ENCODE measurements around the gene PEPD.

Gene PEPD

GRCh38 chr19:33472691-33473652 is 48.6 kb downstream of the PEPD start:
- no peak for DNase-seq (ENCODE audit: low read depth)

- no peak for DNase-seq (ENCODE audit: low read depth)
These were observed 49.4 kb downstream of the PEPD start for GRCh38 chr19:33472226-33472625.

- DNase-seq (ENCODE audit: low read depth), result no peak
These were observed 50.2 kb downstream of the PEPD start for GRCh38 chr19:33471111-33471996.

DNA sequence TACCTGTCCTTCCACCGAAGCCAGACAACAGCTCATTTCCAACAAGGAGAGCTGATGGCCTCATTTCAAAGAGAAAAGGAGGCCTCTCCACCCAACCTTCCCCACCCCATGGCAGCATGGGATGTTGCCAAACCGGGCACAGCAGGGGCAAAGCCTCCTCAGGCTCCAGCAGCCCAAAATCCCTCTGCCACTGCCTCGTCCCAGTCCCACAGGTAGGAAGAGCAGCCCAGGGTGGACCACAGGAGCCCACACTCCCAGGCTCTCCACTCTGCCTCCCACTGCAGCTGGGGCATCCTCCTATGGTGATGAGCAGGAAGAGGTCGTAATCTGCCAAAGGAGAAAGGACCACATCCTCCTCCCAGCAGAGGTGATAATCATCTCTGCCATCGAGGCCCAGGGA is 50.9 kb downstream of the PEPD start:
- no peak for DNase-seq (ENCODE audit: low read depth)

GRCh38 chr19:33470040-33470330 is 51.6 kb downstream of the PEPD start:
- DNase-seq (ENCODE audit: low read depth), result no peak

- DNase-seq (ENCODE audit: low read depth), result no peak
These were observed 52.2 kb downstream of the PEPD start for GRCh38 chr19:33469171-33470039.

DNA sequence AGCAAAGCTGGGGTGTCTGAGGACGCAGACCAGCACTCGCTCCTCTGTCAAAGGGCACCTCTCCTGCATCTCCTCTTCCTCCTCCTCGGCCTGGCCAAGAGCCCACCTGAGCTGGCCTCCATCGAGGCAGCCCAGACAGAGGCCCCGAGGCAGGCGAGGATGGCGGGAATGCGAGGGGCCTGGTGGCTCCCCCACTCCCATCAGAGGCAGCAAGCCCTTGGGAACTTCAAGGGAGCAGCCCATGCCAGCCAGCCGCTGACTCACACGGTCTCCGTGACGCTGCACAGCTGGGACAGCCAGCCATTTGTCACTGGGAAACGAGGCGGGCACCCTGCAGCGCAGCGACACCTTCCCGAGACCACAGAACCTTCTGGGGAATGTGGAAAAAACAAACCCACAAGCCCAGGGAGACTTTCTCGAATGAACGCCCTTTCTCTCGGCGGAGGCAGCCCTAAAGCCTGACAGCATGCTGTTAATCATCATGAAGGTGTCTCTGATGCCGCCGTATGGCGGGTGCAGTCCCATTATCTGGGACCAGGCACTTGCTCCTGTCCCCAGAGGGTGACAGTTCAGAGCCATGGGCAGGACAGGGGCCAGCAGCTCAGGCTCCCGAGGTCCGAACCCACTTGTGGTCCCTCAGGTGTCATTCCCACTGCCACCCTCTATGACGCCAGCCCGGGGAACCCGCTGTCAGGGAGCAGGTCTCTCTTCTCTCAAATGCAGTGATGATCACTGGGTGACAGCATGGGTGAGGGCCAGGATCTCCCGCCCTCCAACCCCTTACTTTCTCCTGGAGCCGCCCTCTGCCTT is 53.0 kb downstream of the PEPD start:
- no peak for DNase-seq (ENCODE audit: low read depth)

- no peak for DNase-seq (ENCODE audit: low read depth)
These were observed 53.7 kb downstream of the PEPD start for GRCh38 chr19:33467851-33468250.

DNA sequence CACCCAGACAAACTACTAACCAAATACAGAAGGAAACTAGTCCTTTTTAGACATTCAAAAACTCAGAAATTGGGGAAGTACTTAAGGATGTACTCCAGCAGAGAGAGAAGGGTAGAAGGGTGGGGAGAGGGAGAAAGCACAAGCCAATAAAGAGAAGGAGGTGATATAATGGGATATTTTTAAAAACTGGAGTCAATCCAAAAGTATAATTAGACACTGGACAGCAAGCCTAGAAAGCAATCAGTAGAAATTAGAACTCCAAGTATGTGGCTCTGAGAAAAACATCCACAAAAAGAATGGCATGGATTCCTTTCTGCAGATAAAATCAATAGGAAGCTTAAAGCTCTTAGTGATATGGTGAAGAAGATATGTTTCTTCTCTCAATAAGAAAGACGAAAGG is 55.8 kb downstream of the PEPD start:
- no peak for DNase-seq (ENCODE audit: low read depth)

DNA sequence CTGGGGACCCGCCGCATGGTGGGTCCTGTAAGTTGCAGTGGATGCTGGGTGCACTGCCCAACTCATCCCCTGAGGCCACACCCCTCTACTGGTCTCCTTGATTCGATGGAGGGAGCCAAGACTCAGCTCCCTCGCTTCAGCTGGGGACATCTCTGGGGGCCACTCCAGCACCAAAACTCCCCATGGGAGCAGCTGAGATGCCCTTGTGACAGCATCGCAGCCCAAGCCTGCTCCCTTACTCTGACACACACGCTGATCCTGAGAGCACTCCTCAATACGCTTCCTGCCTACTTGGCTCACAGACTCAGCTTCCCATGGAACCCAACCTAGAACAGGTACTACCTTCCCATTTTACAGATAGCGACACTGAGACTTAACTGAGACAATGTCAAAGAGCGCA is 56.2 kb downstream of the PEPD start:
- no peak for DNase-seq (ENCODE audit: low read depth)

DNA sequence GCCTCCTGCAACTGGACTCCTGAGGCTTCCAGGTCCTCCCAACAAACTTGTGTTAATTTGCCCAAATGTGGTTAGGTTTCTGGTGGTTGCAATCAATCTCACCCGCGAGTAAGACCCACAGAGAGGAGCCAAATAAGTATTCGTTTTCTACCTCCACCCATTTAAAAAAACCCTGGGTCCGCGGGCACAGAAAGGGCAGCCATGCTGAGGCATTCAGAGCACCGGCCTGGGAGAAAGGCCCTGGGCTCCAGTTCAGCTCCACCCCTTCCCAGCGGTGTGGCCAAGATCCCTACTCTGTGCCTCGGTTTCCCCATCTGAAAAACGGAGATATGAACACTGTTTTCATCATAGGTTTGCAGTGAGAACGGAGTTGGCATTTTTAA is 56.9 kb downstream of the PEPD start:
- DNase-seq (ENCODE audit: low read depth), result no peak

DNA sequence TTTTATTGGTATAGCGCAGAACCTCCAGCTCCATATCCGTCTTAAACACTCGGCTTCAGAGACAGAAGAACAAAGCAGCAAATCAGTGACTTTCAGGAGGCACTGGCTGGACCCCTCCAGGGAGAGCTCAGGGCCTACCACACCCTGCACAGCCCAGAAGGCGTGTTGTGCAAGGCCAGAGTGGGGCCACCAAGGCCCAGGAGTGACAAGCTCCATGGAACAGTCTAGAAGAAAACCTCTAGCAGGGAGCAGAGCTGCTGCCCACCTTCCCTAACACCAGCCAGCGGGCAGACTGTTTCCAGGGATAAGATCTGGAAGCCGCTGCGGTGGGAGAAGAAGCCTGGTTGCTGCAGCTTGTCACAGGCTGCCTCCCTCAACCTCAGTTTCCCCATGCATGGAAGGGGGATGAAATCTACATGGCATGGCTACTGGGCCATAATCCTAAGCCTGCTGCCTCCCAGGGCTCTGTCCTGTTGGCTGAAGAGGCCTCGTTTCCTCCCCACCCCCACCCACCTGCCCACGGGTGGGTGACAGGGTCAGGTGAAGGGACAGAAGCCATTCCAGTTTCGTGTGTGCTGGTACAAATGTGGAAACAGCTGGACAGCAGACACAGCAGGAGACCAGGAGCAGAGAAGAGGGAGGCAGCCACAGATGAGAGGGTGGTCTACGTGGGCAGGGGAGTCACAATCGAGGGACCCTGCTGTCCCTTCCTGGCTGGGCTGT is 57.4 kb downstream of the PEPD start:
- DNase-seq (ENCODE audit: low read depth), result no peak

DNA sequence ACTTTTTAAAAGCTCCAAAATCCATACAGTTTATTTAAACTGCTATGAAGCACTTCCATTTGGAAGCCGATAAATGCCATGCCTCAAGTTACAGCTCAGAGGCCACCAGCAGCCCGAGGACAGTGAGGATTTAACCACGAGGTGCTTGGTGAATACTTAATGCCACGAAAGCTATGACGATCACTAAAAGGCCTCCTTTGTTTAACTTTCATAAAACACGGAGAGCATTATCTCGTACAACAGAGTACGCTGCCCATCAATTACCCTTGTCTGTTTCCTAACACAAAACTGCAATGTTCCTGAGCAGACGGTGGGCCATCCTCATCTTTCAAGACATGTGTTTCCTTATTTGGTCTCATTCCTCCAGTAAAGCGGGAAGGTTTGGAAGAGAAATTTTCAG is 58.4 kb downstream of the PEPD start:
- DNase-seq (ENCODE audit: low read depth), result no peak

DNA sequence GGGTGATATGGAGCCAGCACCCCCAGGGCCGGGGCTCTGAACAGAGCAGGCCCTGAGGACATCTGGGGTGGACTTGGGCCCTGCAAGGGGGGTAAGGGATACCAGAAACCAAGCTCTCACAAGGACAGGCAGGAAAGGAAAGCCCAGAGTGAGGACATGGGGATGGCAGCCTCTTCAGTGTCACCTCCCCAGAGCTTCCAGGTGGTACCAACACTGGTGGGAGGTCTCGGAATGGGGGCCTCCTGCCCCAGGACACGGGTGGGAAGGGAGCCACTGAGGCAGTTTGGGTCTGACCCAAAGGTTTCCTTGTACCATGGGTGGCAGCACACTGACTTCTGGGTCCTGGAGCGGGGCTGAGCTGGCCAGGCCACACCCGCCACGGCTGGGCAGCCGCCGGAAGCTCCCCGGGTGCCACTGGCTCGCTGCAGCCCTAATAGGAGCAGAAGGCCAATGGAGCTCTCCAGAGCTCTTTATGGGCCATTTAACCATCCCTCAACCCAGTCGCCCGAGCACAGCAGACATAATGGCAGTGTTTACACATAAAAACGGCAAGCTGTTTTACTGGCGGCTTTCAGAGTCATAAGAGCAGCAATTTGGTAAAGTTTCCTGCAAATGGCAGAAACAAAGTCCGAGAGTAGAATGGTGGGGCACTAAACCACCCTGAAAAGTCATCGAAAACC is 59.3 kb downstream of the PEPD start:
- DNase-seq (ENCODE audit: low read depth), result no peak

DNA sequence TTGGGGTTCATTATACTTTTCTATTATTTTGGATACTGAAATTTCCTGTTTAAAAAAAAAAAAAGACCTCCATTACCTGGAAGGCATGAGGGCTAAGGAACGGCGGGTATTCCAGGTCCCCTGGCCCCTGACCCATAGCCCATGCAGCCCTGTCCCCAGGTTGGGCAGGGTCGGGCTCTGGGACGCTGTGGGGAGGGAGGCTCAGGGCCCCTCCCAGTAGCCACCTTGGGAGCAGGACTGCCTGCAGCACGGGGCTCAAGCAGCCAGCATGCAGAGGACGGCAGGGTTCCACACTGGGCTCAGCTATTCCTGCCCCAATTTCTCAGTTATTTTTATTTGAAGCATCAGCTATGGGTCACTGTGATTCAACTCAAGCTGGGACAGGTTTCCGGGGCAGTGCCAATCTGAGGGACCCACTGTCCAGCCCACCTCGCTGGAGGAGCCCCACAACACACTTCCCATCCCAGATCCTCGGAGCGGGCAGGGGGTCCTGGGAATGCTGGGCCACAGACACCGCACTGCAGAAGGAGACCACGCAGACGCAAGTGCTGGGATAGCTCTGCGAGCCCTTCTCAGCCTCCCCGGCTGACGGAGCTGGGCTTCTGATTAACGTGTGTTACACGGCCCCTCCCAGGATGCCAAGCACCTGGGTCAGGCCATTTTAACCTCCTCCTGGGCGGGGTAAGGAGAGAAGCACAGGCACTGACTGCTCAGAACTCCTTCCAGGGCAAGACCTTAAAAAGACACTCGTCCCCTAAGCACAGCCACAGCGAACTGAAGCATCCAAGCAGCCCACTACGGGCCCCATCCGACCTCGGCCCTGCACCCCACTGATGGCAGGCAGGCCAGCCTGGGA is 60.1 kb downstream of the PEPD start:
- no peak for DNase-seq (ENCODE audit: low read depth)

DNA sequence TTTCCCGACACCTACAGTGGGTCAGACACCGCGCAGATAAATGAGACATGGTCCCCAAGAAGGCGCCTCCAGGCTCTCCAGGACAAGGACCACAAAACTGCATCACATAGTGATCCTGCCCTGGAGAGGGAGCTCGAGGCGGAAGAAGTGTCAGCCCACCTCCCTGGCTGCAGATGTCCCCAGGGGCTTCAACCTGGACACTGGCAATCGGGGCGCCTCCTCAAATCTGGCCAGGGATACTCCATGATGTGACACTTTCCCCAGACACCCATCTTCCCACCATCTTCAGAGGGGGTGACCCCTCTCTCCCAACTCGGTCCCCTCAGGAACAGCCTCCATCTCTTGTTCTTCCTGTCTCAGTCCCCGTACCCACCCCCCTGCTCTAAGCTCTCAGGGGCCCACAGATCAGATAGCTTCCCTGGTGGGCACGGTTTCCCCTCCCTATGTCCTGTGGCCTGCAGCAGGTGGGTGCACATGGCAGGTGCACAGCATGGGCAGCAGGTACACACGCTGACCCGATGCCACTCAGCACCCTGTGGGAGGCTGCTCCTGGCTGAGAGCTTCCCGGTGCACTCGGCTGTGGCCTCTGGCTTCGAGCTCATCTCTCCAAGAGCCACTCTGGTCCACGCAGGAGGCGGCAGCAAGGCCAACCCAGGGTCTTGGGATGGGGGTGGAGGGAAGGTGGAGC is 61.2 kb downstream of the PEPD start:
- DNase-seq (ENCODE audit: low read depth), result no peak

DNA sequence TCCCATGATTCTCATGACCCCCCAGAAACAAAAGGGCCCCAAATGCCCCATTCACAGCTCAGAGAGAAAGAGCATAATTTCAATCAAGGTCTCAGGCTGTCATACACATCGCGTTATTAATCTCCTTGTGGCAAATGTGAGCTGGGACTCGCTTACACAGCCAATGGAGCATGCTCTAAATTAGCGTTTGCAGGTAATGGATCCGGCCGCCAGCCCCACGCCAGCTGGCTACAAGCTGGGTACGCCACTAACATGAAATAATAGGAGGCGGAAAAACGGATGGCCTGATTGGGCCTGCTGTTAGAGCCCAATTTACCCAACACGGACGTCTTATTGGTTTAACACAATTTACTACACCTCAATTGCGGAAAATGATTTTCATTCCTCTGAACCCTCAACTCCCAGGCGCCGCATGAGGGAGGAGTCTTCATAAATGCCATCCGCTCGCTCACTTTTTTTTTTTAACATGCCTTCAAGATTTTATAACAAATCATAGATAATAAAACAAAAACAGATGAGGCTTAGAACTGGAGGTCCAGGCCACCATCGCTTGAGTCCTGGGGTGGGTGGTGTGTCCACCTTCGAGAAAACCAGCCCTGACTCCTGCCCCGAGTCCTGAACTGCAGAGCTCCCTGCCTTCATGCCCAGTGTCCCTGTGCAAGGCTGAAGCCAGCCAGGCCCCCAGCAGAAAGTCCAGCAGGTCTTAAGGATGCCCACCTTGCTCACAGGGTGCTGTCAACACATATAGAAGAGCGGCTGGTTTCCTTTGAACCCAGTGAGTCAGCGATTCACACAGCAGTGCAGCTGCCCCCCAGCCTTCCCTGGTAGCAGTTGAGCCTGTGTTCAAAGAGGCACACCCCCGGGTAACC is 62.1 kb downstream of the PEPD start:
- DNase-seq (ENCODE audit: low read depth), result no peak

GRCh38 chr19:33458807-33459206 is 62.8 kb downstream of the PEPD start:
- no peak for DNase-seq (ENCODE audit: low read depth)
